GOT3 (cell line): ENCODE results near the gene MYF5.

ENCODE experiments used
- DNase-seq: peaks from one replicate; lab custom pipeline; 2025; ENCODE audit warnings: mixed read lengths; lab: John Stamatoyannopoulos, UW

MYF5 gene

GRCh38 chr12:80707830-80708258 lies 8.9 kb upstream of the MYF5 start:
- DNase-seq: no peak

GRCh38 chr12:80708259-80708974 lies 8.3 kb upstream of the MYF5 start:
- no peak for DNase-seq

GRCh38 chr12:80708975-80709328 lies 7.8 kb upstream of the MYF5 start:
- no peak for DNase-seq

GRCh38 chr12:80709811-80710726 lies 6.6 kb upstream of the MYF5 start:
- no peak for DNase-seq

GRCh38 chr12:80710727-80711449 lies 5.8 kb upstream of the MYF5 start:
- DNase-seq: no peak

GRCh38 chr12:80711866-80712265 lies 4.8 kb upstream of the MYF5 start:
- DNase-seq: no peak

- DNase-seq: no peak
Observed at GRCh38 chr12:80712866-80713265, 3.8 kb upstream of the MYF5 start.

GRCh38 chr12:80713419-80713818 lies 3.3 kb upstream of the MYF5 start:
- no peak for DNase-seq

GRCh38 chr12:80714055-80714454 lies 2.7 kb upstream of the MYF5 start:
- DNase-seq: no peak

- DNase-seq: no peak
Observed at GRCh38 chr12:80714846-80715245, 1.9 kb upstream of the MYF5 start.

GRCh38 chr12:80715713-80716249 lies 931 bp upstream of the MYF5 start:
- DNase-seq: no peak

- no peak for DNase-seq
Observed at GRCh38 chr12:80717856-80718255, 1.1 kb downstream of the MYF5 start.

- no peak for DNase-seq
Observed at GRCh38 chr12:80720516-80720915, 3.8 kb downstream of the MYF5 start.

GRCh38 chr12:80721326-80721725 lies 4.6 kb downstream of the MYF5 start:
- DNase-seq: no peak

GRCh38 chr12:80745851-80746505 lies 29.3 kb downstream of the MYF5 start:
- DNase-seq: no peak

GRCh38 chr12:80747800-80748199 lies 31.1 kb downstream of the MYF5 start:
- no peak for DNase-seq

GRCh38 chr12:80749456-80749855 lies 32.7 kb downstream of the MYF5 start:
- DNase-seq: no peak

GRCh38 chr12:80752464-80752863 lies 35.8 kb downstream of the MYF5 start:
- no peak for DNase-seq

GRCh38 chr12:80754274-80754673 lies 37.6 kb downstream of the MYF5 start:
- DNase-seq: no peak

- DNase-seq: no peak
Observed at GRCh38 chr12:80756875-80757274, 40.2 kb downstream of the MYF5 start.

- no peak for DNase-seq
Observed at GRCh38 chr12:80761838-80762237, 45.1 kb downstream of the MYF5 start.

- no peak for DNase-seq
Observed at GRCh38 chr12:80763874-80764273, 47.2 kb downstream of the MYF5 start.
